NT2/D1 (cell line): ENCODE results near the gene GNAL.

Source experiments
- DNase-seq: peaks from one replicate; pipeline ENCODE4 v3.0.0-alpha.2; 2011; ENCODE audit warnings: low read depth, low spot score
- H3K27me3 ChIP-seq: 2 replicates; pipeline ENCODE4 v1.6.0; 2011; ENCODE audit warnings: mild to moderate bottlenecking; ENCODE audit not compliant: insufficient read length, insufficient read depth
- H3K36me3 ChIP-seq: 2 replicates; pipeline ENCODE4 v1.6.1; 2011; ENCODE audit warnings: mild to moderate bottlenecking, low read length, mixed read lengths; ENCODE audit not compliant: insufficient read depth, insufficient read length
- H3K4me1 ChIP-seq: 2 replicates; pipeline ENCODE4 v1.5.1; 2011; ENCODE audit not compliant: insufficient read depth, insufficient read length
- H3K4me3 ChIP-seq: 2 replicates; pipeline ENCODE4 v1.5.1; 2011; ENCODE audit warnings: low read depth; ENCODE audit not compliant: insufficient read length
- H3K9ac ChIP-seq: 2 replicates; pipeline ENCODE4 v1.6.0; 2011; ENCODE audit warnings: low read depth; ENCODE audit not compliant: insufficient read length
- H3K9me3 ChIP-seq: 2 replicates; pipeline ENCODE4 v1.5.1; 2011; ENCODE audit warnings: mild to moderate bottlenecking, low read length; ENCODE audit not compliant: insufficient read depth
- SUZ12 ChIP-seq: IDR thresholded peaks from 2 replicates; pipeline ENCODE4 v1.6.1; 2011; ENCODE audit not compliant: insufficient read length, insufficient read depth; ENCODE audit errors: extremely low read depth
- YY1 ChIP-seq: IDR thresholded peaks from 2 replicates; pipeline ENCODE4 v1.6.1; 2011; ENCODE audit not compliant: insufficient read length, insufficient read depth
- ZNF274 ChIP-seq: IDR thresholded peaks from 2 replicates; pipeline ENCODE4 v1.6.1; 2011; ENCODE audit warnings: mild to moderate bottlenecking, low read depth, low read length

Gene GNAL

GRCh38 chr18:11669271-11669947, 19.7 kb upstream of the GNAL start:
- Histone ChIP-seq H3K9ac (no peak overlapping the region), H3K4me1 (no peaks in the 10 kb centered on the region), H3K9me3 (no peaks in the 10 kb centered on the region), H3K4me3 (no peak overlapping the region), H3K36me3 (no peaks in the 10 kb centered on the region), H3K27me3 (no peaks in the 10 kb centered on the region)
- TF ChIP-seq ZNF274 (no peak), YY1 (no peak), SUZ12 (no peak)
- DNase-seq: no peak

GRCh38 chr18:11669948-11670275, 19.2 kb upstream of the GNAL start:
- TF ChIP-seq ZNF274 (no peak), SUZ12 (no peak), YY1 (no peak)
- H3K4me3 ChIP-seq: no peak overlapping the region
- no peaks in the 10 kb centered on the region for H3K9me3 ChIP-seq
- no peak for DNase-seq
- no peaks in the 10 kb centered on the region for H3K4me1 ChIP-seq
- H3K9ac ChIP-seq: no peak overlapping the region
- no peaks in the 10 kb centered on the region for H3K27me3 ChIP-seq
- no peaks in the 10 kb centered on the region for H3K36me3 ChIP-seq

- H3K9ac ChIP-seq: no peak overlapping the region
- TF ChIP-seq SUZ12 (no peak), YY1 (no peak), ZNF274 (no peak)
Measured at GRCh38 chr18:11671156-11671555, 17.9 kb upstream of the GNAL start.

GRCh38 chr18:11672198-11672597, 16.9 kb upstream of the GNAL start:
- Histone ChIP-seq H3K4me1 (no peaks in the 10 kb centered on the region), H3K9me3 (no peaks in the 10 kb centered on the region), H3K9ac (no peak overlapping the region), H3K27me3 (no peaks in the 10 kb centered on the region), H3K36me3 (no peaks in the 10 kb centered on the region), H3K4me3 (no peak overlapping the region)
- DNase-seq: no peak
- TF ChIP-seq ZNF274 (no peak), YY1 (no peak), SUZ12 (no peak)

More at GRCh38 chr18:11671156-11671555, 17.9 kb upstream of the GNAL start:
- Histone ChIP-seq H3K36me3 (no peaks in the 10 kb centered on the region), H3K4me3 (no peak overlapping the region), H3K4me1 (no peaks in the 10 kb centered on the region), H3K27me3 (no peaks in the 10 kb centered on the region), H3K9me3 (no peaks in the 10 kb centered on the region)
- no peak for DNase-seq

GRCh38 chr18:11672846-11673454, 16.1 kb upstream of the GNAL start:
- H3K9ac ChIP-seq: no peak overlapping the region
- DNase-seq: no peak
- no peak overlapping the region for H3K4me3 ChIP-seq
- H3K4me1 ChIP-seq: no peaks in the 10 kb centered on the region
- H3K9me3 ChIP-seq: no peaks in the 10 kb centered on the region
- H3K36me3 ChIP-seq: no peaks in the 10 kb centered on the region
- H3K27me3 ChIP-seq: no peaks in the 10 kb centered on the region
- TF ChIP-seq SUZ12: no peak
- TF ChIP-seq YY1: no peak
- TF ChIP-seq ZNF274: no peak

- H3K36me3 ChIP-seq: no peaks in the 10 kb centered on the region
- H3K9ac ChIP-seq: no peak overlapping the region
- H3K9me3 ChIP-seq: no peaks in the 10 kb centered on the region
- no peak overlapping the region for H3K4me3 ChIP-seq
- no peak for DNase-seq
- H3K4me1 ChIP-seq: no peaks in the 10 kb centered on the region
- TF ChIP-seq SUZ12 (no peak), YY1 (no peak), ZNF274 (no peak)
- no peaks in the 10 kb centered on the region for H3K27me3 ChIP-seq
Measured at GRCh38 chr18:11673560-11673959, 15.5 kb upstream of the GNAL start.

GRCh38 chr18:11674119-11674518, 14.9 kb upstream of the GNAL start:
- no peaks in the 10 kb centered on the region for H3K36me3 ChIP-seq
- H3K27me3 ChIP-seq: no peaks in the 10 kb centered on the region
- no peaks in the 10 kb centered on the region for H3K4me1 ChIP-seq
- no peak for TF ChIP-seq SUZ12
- TF ChIP-seq YY1: no peak
- TF ChIP-seq ZNF274: no peak
- H3K4me3 ChIP-seq: no peak overlapping the region
- DNase-seq: no peak
- H3K9ac ChIP-seq: no peak overlapping the region
- H3K9me3 ChIP-seq: no peaks in the 10 kb centered on the region
